GM18498 (cell line): ENCODE measurements around the gene FOXK1.
"Not testable (repeated sequence)": the region's sequence is repeated elsewhere in the genome, so short reads cannot be mapped to it uniquely, and the experiment has no call there.

Experiments used
- ATAC-seq: cut with Tn5 transposase; IDR thresholded peaks from one replicate; pipeline ENCODE4 v1.9.1; 2021; ENCODE audit warnings: mild to moderate bottlenecking, moderate library complexity; ENCODE audit not compliant: unreplicated experiment

FOXK1 gene

GRCh38 chr7:4782333-4783291, 100.5 kb downstream of the FOXK1 start:
- ATAC-seq = no peak

GRCh38 chr7:4783292-4783652, 101.2 kb downstream of the FOXK1 start:
- no peak for ATAC-seq

- ATAC-seq = no peak
Measured at GRCh38 chr7:4783762-4784351, 101.8 kb downstream of the FOXK1 start.

- ATAC-seq = no peak
Measured at GRCh38 chr7:4784799-4785198, 102.7 kb downstream of the FOXK1 start.

- ATAC-seq = no peak
Measured at GRCh38 chr7:4785371-4785770, 103.3 kb downstream of the FOXK1 start.

GRCh38 chr7:4786015-4786414, 103.9 kb downstream of the FOXK1 start:
- no peak for ATAC-seq

- ATAC-seq = no peak
Measured at GRCh38 chr7:4787541-4787940, 105.4 kb downstream of the FOXK1 start.

- no peak for ATAC-seq
Measured at GRCh38 chr7:4787947-4788626, 106.0 kb downstream of the FOXK1 start.

- ATAC-seq = no peak
Measured at GRCh38 chr7:4788627-4789189, 106.6 kb downstream of the FOXK1 start.

GRCh38 chr7:4789194-4790077, 107.3 kb downstream of the FOXK1 start:
- ATAC-seq = no peak

GRCh38 chr7:4790078-4790465, 108.0 kb downstream of the FOXK1 start:
- ATAC-seq = no peak

- ATAC-seq = no peak
Measured at GRCh38 chr7:4790516-4790991, 108.5 kb downstream of the FOXK1 start.

- no peak for ATAC-seq
Measured at GRCh38 chr7:4791101-4791737, 109.1 kb downstream of the FOXK1 start.

GRCh38 chr7:4791738-4792536, 109.8 kb downstream of the FOXK1 start:
- no peak for ATAC-seq

- no peak for ATAC-seq
Measured at GRCh38 chr7:4792537-4793126, 110.5 kb downstream of the FOXK1 start.

GRCh38 chr7:4793385-4793993, 111.4 kb downstream of the FOXK1 start:
- not testable (repeated sequence) for ATAC-seq

GRCh38 chr7:4794171-4794570, 112.1 kb downstream of the FOXK1 start:
- ATAC-seq = not testable (repeated sequence)
